ENCODE results near the gene CFAP97D1. TPM values are rescaled to one million over a fixed set of nuclear protein-coding genes. Genes with fewer than 3 reads are reported as not detected.

CFAP97D1 gene
- total RNA-seq, 1 donor from 2014 or later = not detected

- intact Hi-C loops (cut with DNase I) = no loop called here
- DNase-seq (no peak), ATAC-seq (no peak)
- H3K4me1 ChIP-seq = peaks cover 21% of the 10 kb centered on the region
- no peaks in the 10 kb centered on the region for H3K9me3 ChIP-seq
- peaks cover 22% of the 10 kb centered on the region for H3K36me3 ChIP-seq
- no peak overlapping the region for H3K4me3 ChIP-seq
- TF ChIP-seq, protein P1, sequence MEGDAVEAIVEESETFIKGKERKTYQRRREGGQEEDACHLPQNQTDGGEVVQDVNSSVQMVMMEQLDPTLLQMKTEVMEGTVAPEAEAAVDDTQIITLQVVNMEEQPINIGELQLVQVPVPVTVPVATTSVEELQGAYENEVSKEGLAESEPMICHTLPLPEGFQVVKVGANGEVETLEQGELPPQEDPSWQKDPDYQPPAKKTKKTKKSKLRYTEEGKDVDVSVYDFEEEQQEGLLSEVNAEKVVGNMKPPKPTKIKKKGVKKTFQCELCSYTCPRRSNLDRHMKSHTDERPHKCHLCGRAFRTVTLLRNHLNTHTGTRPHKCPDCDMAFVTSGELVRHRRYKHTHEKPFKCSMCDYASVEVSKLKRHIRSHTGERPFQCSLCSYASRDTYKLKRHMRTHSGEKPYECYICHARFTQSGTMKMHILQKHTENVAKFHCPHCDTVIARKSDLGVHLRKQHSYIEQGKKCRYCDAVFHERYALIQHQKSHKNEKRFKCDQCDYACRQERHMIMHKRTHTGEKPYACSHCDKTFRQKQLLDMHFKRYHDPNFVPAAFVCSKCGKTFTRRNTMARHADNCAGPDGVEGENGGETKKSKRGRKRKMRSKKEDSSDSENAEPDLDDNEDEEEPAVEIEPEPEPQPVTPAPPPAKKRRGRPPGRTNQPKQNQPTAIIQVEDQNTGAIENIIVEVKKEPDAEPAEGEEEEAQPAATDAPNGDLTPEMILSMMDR (IDR thresholded peaks at IDR 0.05) = no peak
- H3K27me3 ChIP-seq (ENCODE audit: low read depth) = no peaks in the 10 kb centered on the region
- no peak overlapping the region for H3K27ac ChIP-seq
Measured at GRCh38 chr17:43820759-43821158, 40.5 kb downstream of the CFAP97D1 start.

GRCh38 chr17:43822570-43823190, 42.4 kb downstream of the CFAP97D1 start:
- peak in 1 of 2 donors; percentile 19 for ATAC-seq

GRCh38 chr17:43823350-43824084, 43.3 kb downstream of the CFAP97D1 start:
- ATAC-seq (peak; percentile 65 to 82), DNase-seq (peak; percentile 79)
- intact Hi-C loops (cut with DNase I) = no loop called here
- Histone ChIP-seq H3K27ac (peak overlapping the region; percentile 38), H3K4me1 (peaks cover 26% of the 10 kb centered on the region), H3K4me3 (no peak overlapping the region), H3K27me3 (ENCODE audit: low read depth) (no peaks in the 10 kb centered on the region), H3K36me3 (peaks cover 30% of the 10 kb centered on the region), H3K9me3 (no peaks in the 10 kb centered on the region)
- TF ChIP-seq, protein P1 (IDR thresholded peaks at IDR 0.05) = no peak

More at GRCh38 chr17:43822570-43823190, 42.4 kb downstream of the CFAP97D1 start:
- H3K36me3 ChIP-seq = peaks cover 24% of the 10 kb centered on the region
- no peak overlapping the region for H3K4me3 ChIP-seq
- TF ChIP-seq, protein P1 (IDR thresholded peaks at IDR 0.05) = no peak
- no peaks in the 10 kb centered on the region for H3K9me3 ChIP-seq
- peaks cover 21% of the 10 kb centered on the region for H3K4me1 ChIP-seq
- no peak for DNase-seq
- no peaks in the 10 kb centered on the region for H3K27me3 ChIP-seq (ENCODE audit: low read depth)
- intact Hi-C loops (cut with DNase I) = no loop called here
- H3K27ac ChIP-seq = peak overlapping the region; percentile 38

DNA sequence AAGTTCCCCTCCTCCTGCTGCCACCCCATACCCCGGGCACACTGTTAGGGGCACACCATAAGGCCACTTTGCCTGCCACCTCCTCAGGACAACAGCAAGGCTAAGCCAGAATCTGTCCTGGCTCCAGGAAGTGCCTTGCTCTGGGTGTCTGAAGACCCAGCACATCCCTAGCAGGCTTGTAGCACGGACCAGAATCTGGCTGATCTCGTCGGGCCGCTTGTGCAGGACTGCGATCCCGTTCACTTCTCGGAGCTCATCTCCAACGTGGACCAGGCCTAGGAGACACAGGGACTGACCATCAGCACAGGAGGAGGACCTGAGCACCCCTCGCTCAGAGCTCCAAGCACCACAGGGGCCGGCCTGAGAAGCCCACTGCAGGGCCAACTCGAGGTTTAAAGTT, 45.3 kb downstream of the CFAP97D1 start:
- H3K27ac ChIP-seq = no peak overlapping the region
- H3K36me3 ChIP-seq = peaks cover 40% of the 10 kb centered on the region
- H3K9me3 ChIP-seq = no peaks in the 10 kb centered on the region
- H3K4me3 ChIP-seq = no peak overlapping the region
- TF ChIP-seq, protein P1 (IDR thresholded peaks at IDR 0.05) = no peak
- intact Hi-C loops (cut with DNase I) = no loop called here
- H3K27me3 ChIP-seq (ENCODE audit: low read depth) = no peaks in the 10 kb centered on the region
- peaks cover 31% of the 10 kb centered on the region for H3K4me1 ChIP-seq
- ATAC-seq (no peak), DNase-seq (no peak)

DNA sequence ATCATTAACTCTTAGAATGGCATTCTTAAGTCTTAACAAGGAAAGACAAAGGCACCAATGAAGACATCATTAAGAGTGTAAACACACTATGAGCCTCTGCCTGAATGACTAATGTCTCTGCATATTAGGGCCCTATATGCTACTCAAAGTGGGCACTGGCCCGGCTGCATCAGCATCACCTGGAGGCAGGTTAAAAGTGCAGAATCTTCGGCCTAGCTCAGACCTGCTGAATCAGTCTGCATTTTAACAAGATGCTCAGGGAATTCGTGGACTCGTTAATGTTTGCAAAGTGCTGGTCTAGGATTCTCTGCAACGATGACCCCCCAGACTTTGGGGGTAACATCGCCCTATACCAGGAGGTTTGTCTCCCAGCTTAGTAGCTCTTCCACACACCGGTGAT, 46.0 kb downstream of the CFAP97D1 start:
- DNase-seq = no peak
- Histone ChIP-seq H3K36me3 (peaks cover 40% of the 10 kb centered on the region), H3K27ac (no peak overlapping the region), H3K4me1 (peaks cover 37% of the 10 kb centered on the region), H3K9me3 (no peaks in the 10 kb centered on the region), H3K27me3 (ENCODE audit: low read depth) (no peaks in the 10 kb centered on the region), H3K4me3 (no peak overlapping the region)
- intact Hi-C loops (cut with DNase I) = no loop called here
- TF ChIP-seq, protein P1 (IDR thresholded peaks at IDR 0.05) = no peak
- no peak for ATAC-seq
